ENCODE measurements around the gene PAEP.

Gene PAEP

DNA sequence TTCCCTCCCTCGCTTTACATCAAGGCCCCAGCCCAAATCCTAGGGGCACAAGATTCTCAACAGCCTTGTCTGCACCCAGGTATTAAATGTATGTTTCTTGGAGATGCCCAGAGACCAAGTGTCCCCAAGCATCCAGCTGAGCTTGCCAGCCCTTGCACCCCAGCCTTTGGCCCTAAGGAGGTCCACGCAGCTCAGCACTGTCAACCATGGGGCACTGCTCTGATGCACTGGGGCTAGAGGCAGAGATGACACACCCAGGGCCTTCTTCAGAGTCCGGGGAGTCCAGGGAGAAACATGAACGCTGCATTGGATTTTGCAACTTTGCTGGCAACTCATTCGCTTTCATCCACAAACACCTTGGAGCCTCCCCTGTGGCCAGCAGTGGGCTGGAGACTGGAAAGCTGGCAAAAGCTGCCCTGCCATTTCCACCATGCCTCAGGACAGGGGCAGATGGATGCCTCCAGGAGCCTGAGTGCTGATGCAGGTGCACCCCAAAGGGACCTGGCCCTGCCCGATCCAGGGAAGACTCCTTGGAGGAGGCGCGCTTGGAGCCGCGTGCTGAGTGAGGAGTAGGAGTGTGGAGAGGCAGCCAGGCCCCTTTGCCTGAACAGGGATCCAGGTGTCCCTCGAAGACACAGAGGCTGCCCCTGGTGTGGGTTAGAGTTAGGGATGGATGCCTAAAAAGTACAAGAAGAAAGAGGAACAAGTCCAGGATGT is 19.3 kb downstream of the PAEP start:
- FAIRE-seq, result no peak

DNA sequence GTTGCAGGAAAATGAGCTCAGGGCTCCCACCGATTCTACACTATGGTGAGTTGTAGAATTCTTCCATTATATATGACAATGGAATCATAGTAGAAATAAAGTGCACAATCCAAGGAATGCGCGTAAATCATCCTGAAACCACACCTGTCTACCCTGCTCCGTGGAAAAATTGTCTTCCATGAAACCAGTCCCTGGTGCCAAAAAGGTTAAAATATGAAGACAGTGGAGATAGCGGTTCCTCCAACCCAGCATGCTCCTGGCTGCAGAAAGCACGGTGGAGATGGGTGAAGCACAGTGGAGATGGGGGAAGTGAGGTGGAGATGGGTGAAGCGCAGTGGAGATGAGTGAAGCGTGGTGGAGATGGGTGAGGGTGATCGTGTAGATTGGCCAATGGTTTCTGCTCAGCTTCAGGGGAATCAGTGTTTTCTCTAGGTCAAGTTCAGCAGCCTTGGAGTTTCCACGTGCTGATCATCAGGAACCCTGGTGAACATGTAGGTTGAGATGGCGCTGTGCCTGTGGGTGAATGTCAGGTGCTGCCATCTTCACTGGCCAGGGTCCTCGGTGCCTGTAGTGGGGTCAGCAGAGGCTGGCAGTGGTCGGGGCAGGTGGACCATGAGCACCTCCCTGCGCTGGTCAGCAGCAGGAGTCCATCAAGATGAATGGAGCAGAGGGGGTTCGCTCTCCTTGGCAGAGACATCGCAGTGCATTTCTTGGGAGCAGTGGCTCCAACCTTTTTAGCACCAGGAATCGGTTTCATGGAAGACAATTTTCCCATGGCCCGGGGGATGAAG is 20.3 kb downstream of the PAEP start:
- FAIRE-seq, result no peak

DNA sequence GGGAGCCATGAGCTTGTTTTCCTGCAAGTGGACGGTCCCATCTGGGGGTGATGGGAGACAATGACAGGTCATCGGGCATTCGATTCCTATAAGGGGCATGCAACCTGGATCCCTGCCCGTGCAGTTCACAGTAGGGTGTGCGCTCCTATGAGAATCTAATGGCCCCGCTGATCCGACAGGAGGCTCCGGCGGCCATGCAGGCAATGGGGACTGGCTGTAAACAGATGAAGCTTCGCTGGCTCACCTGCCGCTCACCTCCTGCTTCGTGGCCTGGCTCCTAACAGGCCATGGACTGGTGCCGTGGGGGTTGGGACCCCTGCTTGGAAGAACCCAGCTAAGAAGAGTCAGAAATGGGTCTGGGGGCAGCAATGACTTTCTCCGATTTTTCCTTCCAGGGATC is 21.0 kb downstream of the PAEP start:
- no peak for FAIRE-seq

DNA sequence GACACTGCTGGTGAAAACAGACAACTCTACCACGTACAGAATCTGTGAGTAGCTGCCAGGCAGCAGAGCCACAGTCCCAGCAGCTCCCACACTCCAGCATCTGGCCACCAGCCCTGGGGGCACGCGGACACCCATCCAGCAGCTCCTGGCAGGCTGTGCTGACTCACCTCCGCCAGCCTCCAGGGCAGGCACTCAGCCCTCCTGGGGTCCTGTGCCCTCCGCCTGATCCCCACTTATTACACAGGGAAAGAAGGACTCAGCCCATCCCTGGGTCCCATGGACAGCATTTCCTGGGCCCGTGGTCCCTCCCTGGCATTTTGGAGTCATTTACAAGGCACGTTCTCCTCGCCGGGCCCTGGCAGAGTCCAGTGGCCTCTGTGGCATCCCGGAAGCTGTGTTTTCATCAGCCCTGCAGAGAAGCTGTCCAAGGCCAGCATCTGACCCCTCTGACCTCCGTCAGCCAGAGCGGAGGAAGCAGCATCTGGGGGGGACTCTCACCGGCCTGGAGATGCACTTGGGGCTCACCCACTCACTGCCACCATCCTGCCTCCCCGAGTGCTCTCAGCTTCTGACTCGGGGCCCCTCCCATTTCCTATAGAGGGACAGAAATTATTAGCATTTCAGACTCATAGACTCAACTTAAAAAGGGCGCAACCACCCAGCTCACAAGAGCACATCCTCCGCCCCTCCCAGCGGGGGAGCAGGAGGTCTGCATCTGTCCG is 21.6 kb downstream of the PAEP start:
- FAIRE-seq, result no peak

DNA sequence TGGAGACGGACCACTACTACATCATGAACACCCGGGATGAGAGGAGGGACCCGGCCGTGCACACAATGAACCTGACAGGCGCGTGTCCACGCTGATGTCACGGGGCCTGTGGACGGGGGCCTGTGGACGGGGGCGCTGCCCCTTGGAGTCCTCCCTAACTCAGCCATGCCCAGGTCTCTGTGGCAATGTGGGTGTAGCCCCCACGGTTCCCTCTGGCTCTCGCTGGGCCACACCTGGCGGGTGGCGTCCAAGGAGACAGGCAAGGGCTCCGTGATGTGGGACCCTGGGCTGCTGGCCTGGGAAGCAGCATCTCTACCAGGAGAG is 22.1 kb downstream of the PAEP start:
- no peak for FAIRE-seq

DNA sequence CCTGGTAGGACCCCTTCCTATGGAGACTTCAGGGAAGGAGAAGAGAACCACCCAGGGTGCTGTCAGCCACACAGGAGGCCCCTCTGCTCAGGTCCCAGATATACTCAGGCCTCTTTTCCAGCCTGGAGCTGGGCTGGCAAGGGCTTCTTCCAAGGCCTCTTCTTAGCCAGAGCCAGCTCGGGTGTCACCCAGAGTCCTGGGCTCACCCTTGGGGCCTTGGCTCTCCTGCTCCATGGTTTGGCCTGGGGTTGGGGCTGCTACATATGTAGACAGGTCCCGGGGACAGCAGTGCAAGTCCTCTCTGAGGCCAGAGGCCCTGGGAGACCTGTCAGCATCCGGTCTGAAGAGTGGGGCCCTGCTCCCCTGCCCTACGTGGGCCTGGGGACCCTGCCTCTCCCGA is 22.8 kb downstream of the PAEP start:
- FAIRE-seq, result no peak

DNA sequence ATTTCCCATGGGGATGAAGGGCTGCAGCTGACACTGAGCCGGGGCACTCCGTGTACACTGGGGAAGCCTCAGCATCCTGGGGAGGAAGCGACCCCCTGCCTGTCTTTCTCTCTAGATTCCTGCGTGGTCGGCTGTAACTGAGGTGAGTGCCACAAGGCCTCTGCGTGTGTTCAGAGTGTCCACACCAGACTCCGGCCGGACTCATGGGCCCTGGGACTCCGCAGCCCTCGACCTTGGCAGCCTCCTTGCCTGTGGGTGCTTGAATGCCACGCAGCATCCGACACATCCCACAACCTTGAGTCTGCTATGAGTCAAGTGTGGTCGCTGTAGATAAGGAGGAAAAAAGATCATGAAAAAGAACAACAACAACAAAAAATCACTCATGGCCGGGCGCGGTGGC is 23.4 kb downstream of the PAEP start:
- no peak for FAIRE-seq

DNA sequence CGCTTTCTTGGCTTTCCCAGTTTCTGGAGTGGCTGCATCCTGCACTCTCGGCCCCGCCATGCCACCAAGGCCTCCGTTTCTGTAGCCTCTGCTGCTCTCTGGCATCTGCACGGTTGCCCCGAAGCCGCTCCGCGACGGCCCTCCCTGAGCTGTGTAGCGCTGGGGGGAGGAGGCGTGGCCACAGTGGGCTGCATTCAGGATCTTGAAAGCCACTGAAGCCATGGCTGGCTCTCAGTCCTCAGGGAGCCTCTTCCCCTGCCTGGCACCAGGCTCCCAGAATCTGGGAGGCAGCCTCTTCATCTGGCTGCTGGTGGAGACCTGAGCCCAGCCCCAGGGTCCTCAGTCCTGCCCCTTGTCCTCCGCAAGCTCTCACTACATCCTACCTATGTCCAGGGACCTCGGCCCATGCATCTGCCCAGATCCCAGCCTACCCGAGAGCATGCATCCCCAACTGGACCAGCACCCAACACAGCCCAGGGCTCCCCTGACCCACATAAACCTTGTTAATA is 25.1 kb downstream of the PAEP start:
- no peak for FAIRE-seq

DNA sequence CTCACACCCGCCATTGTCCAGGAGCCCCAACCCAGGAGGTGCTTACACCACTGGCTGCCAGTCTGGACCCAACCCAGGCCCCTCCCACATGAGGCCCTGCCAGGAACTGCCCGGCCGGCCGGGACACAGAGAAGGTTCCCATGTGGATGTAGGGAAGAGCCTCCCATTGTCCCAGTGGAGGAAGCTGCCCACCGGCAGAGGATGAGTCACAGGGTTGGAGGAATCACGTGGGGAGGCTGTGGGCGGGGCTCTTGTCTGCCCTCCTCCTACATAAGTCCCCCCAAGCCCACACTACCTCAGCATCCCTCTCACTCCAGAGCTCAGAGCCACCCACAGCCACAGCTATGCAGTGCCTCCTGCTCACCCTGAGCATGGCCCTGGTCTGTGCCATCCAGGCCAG is 26.1 kb downstream of the PAEP start:
- no peak for FAIRE-seq

DNA sequence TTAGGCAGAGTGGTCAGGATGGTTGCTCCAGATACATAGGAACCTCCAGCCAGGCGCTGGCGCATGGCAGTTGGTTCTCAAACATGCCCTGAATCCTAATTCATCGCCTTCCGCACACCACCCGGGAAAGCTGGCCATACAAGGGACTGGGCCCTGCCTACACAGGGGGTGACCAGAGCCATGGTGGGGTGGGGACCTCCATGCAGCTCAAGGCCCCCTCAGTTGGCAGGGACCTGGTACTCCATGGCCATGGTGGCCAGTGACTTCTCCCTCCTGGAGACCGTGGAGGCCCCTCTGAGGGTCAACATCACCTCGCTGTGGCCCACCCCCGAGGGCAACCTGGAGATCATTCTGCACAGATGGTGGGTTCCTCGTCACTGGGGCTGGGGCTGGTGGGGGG is 26.8 kb downstream of the PAEP start:
- no peak for FAIRE-seq

DNA sequence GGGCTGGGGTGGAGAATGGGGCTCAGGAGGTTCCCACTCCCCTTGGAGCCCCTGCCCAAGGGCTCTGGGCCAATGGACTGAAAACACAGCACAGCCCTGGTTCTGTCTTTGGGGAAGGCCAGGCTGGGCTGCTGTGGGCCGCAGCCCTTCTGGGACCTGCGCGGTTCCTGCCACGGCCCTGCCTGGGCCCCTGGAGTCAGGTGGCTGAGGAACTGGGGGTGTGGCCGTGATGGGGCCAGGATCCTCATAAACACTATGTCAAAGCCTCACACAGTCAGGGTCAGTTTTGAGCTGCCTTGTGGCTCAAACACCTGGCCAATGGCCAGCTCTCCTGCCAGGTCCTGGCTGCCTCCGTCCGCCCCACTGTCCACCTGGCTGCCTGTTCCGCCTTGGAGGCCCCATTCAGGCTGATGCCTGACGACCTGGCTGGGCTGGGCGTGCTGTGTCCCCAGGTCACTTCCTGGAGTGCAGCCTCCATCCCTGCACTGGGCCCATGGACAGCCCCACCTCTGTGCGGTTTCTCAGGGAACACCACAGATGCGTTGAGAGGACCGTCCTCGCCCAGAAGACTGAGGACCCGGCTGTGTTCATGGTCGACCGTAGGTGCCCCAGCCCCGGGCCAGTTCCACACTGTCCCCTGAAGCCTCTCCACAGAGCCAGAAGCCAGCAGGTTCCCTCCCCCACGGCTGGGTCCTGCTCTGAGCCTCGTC is 27.5 kb downstream of the PAEP start:
- FAIRE-seq, result no peak

DNA sequence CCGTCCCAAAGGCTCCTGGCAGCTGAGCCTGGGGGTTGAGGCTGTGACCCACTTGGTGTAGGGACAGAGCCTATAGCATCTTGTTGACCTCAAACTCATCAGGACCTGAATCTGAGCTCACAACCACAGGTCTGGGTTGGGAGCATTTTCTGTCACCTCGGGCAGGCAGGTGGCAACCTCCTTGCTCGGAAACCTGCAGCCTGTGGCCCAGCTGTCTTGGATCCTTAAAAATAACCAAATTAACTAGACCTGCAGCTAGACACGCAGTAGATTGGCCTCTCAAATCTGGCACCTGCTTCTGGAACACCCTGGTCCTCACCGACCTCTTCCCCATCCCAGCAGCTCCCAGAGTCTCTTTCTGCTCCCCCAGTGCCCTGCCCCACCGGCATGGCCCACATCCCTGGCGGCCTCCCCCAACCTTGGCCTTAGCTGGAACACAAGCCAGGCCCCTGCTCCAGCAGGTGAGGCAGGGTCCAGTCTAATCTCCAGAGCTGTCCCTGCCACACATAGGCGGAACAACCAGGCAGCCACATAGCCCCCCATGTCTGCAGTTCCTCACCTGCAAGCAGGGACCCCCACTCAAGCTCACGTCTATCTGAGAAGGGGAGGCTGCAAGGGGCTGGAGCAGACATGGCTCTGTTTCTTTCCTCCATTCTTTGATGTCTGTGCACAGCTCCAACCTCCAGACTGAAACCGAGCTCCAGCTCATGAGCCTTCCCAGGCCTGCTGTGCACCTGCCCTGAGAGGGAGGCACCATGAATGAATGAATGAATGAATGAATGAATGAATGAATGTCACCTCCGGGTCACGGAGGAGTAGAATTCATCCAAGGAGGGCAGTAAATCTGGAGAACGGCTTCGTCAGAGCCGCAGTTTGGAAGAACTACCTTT is 28.3 kb downstream of the PAEP start:
- FAIRE-seq, result no peak

DNA sequence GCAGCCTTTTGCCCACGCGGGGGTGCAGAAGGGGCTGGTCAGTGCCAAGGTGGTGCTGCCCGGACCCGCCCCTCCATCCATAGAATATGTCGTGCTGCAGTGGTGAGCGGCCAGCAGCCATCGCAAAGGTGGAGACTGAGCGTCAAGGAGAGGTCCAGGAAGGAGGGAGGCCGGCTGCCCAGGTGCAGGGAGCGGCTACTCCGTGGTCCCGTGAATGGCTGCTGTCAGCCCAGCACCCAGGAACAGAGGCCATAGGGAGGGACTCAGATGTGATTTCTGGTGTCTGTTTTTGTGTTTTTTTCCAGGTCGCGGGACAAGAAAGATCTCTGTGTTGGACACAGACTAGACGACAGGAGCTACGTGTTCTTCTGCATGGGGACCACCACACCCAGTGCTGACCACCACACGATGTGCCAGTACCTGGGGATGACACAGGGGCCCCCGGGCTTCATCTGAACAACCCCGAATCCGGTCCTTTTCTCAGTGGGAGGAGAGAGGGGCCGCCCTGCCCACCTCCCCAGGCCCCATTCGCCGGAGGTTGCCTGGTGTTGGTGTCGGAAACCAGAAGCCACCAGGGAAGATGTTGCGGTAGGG is 29.0 kb downstream of the PAEP start:
- no peak for FAIRE-seq

DNA sequence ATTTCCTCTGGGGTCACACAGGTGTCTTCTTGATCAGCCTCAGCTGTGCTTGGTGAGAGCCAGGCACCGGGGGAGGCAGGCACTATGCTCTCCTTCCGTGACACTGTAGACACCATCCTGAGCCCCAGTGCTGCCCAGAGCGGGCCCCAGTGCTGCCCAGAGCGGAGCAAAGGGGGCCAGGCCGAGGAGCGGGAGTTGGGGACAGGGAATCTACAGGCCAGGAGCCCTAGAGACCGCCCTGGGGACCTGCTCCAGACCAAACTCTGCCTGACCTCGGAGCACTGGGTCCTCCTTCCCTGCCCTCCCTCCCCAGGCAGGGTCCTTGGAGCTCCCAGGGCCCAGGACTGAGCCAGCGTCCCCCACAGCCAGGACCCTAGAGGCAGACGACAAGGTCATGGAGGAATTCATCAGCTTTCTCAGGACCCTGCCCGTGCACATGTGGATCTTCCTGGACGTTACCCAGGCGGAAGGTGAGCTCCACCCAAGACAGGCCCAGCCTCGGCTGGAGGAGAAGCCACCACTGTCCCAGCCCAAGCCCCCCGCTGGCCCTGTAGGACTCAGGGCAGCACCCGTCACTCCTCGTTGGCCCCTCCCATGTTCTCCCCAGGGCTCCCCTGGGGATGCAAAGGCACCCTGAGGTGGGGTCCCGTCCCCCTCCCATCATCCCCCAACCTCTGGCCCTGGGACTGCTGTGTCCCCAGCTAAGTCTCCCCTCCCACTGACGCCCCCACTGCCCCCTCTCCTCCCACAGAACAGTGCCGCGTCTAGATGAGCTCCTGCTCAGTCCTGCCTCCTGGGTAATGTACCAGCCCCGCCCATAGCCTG is 30.2 kb downstream of the PAEP start:
- FAIRE-seq, result no peak

DNA sequence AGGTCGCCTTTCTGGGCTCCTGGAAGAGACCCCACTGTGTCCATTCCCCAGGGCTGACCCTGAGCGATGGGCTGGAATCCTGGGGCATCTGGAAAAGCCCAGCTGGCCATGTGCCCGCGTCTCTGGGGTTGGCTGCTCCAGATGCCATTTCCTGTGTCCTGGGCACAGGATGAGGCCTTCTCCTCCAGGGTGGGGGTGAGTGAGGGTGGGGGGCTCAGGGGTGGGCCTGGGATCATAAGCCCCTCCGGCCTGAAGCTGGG is 30.7 kb downstream of the PAEP start:
- no peak for FAIRE-seq

DNA sequence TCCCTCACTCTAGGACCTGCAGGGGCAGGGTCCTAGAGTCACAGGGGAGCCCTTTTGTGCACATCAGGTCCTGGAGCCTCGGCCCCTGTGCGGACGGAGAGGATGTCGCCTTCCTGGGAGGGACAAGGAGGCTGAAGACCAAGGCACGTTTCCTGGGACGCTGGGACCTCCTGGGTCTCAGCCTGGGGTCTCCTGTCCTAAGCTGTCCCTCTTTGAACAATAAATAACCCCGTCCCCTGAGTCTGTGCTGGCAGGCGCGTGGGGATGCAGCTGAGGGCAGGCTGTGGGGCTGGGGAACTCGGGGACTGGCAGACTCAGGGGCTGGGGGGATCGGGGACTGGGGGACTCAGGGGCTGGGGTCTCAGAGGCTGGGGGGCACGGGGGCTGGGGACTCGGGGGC is 31.1 kb downstream of the PAEP start:
- FAIRE-seq, result no peak

DNA sequence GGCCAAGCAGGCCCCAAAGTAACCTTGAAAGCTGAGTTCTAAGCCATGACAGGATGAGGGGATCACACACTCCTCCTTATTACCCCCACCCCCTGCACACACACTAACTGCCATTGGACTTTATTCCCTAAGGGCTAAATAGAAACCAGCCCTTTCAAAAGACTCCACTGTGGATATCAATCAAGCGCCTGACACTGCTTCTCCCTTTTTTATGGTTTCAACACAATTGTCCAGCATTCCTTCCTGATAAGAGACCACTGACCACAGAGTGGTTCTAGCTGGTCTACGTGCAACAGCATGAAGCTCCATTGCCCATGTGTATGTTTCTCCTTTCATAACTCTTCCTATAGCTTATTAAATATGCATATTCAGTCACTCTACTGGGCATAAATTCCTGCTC is 34.7 kb downstream of the PAEP start:
- no peak for FAIRE-seq

DNA sequence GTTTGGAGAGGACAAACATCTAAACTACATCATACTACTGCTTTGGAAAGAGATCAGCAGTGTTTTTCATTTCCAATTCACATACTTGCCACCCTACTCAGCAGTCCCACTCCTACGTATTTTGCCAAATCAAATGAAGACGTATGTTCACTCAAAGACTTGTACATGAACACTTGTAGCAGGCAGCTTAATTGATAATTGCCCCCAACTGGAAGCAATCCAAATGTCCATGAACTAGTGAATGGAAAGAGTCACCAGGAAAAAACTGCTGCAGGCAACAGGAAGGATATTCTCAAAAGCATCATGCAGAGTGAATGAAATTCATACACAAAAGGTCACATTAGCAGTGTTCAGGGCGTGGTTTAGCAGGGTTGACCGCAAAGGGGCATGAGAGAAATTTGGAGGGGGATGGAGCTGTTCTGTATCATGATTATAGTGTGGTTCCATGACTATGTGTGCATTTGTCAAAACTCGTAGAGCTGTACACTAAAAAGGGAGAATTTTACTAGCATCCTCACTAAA is 38.8 kb downstream of the PAEP start:
- no peak for FAIRE-seq

DNA sequence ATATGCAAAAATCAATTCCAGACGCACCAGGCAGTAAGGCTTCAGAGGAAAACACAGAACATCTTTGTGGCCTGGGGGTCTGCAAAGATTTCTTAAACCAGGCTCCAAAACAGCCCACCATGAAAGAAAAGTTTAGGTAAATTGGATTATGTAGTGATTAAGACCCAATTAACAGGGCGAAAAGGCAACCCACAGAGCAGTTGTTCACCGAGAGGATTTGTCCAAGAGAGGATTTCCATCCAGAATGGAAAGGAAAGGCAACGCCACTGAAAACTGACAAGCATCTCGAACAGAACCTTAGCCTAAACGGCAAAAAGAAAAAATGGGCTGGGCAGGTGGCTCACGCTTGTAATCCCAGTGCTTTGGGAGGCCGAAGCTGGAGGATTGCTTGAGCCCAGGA is 40.4 kb downstream of the PAEP start:
- FAIRE-seq, result no peak

DNA sequence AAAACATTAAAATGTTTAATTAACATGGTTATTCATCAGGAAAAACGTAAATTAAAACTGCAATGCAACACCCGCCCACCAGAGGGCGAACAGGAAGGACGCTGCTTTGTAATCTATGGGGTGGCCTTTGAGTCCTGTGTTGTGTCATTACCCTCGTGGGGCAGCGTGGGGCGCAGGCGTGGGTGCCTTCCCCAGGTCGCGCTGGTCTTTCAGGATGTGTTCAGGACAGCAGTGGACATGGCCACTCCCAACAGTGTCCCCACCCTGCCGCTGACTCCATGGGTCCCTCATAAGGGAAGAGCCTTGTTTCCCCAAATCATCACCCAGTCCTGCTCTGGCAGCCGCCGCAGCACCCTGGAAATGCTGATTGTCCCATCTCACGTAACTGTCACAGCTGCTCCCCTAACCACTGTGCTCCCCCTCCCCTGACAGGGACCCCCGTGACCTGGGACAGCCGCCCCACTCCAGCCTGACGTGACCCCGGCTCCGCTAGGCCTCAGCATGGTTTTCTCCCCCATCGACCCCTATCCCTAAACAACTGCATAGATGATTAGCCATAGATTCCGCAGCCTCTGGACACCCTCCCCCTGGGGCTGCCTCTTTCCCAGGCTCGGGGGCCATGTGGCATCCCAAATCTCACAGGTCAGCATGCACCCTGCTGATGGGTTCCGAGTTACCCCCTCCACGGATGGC is 41.4 kb downstream of the PAEP start:
- no peak for FAIRE-seq

All from G401.6 (cell line).